Type B pancreatic cell (in vitro differentiated cells): ENCODE results near the gene TUBA4A. TPM values are rescaled to one million over a fixed set of nuclear protein-coding genes. Genes with fewer than 3 reads are reported as not detected.
A peak's percentile ranks its signal among the peaks of the same experiment; 100 is the strongest.

ENCODE experiments used
- DNase-seq: peaks from one replicate; pipeline ENCODE4 v3.0.0; 2021; ENCODE audit warnings: mixed read lengths; ENCODE audit not compliant: unreplicated experiment; ENCODE audit errors: extremely low spot score
- H3K27ac Mint-ChIP-seq: 2 replicates; pipeline ENCODE4 v1.8.0; 2021; ENCODE audit warnings: mild to moderate bottlenecking, mixed read lengths
- H3K27me3 Mint-ChIP-seq: 2 replicates; pipeline ENCODE4 v1.8.0; 2021; ENCODE audit warnings: mixed read lengths
- H3K36me3 Mint-ChIP-seq: 2 replicates; pipeline ENCODE4 v1.8.0; 2021; ENCODE audit warnings: mixed read lengths
- H3K4me1 Mint-ChIP-seq: one replicate; pipeline ENCODE4 v1.8.0; 2021; ENCODE audit warnings: mixed read lengths; ENCODE audit not compliant: unreplicated experiment
- H3K4me3 Mint-ChIP-seq: 2 replicates; pipeline ENCODE4 v1.8.0; 2021; ENCODE audit warnings: mild to moderate bottlenecking, mixed read lengths
- H3K9me3 Mint-ChIP-seq: 2 replicates; pipeline ENCODE4 v1.8.0; 2021; ENCODE audit warnings: mixed read lengths
- total RNA-seq: library from RNA; stranded (reverse); gene quantifications from 2 replicates; pipeline ENCODE4 v1.2.1, GENCODE V29; 2021; ENCODE audit warnings: low replicate concordance
- TF ChIP-seq, protein P1 (sequence below): fragments of 200-600 bp; sonication (generic); conservative IDR thresholded peaks from 2 replicates; pipeline ENCODE4 v1.5.0; 2021; ENCODE audit warnings: antibody characterized with exemption, mild to moderate bottlenecking

Gene TUBA4A
- total RNA-seq, 1 donor from 2014 or later = 25.4 TPM

DNA sequence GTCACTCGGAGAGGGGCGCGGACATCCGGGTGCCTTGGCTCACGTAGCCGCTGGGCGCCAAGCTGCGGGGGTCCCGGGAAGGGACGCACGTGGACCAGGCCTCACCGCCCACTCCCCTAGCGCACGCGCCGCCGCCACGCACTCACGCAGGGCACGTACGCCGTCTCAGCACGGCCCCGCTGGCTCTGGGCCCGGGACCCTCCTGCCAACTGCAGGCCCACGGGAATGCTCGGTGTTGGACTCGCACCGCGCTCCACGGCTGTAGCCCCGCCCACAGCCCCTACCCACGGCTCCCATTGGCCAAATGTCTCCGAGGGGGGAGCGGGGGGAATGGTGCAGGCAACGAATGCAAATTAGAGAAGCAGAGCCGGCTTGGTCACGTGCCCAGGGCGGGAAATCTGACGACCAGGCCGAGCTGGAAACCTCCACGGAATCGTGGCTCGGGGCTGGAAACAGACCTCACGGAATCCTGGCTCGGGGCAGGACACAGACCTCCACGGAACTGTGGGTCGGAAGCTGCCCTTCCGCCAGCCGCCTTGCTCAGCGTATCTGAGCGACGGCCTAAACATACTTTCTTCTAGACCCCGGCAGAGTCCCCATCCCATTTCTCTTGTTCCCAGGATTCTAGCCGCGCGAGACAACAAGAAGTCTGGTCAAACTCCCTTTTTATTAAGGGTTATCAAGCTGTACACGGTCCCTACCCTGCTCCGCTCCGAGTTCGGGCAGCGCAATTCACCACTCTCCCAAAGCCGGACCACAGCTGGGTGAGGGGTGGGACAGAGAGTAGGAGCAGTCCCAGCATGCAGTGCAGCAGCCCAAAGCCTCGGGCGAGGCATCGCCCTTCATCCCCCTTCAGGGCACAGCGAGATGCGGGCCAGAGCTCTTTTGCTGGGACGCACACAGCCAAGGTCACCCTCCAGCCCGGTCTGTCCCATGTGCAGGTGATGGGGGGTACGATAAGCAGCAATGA lies 34.7 kb downstream of the TUBA4A start, which contains the start of gene ABCB6:
TSS of gene ABCB6 (minus strand) at position 227 of the 970 bp plus-strand sequence. CDS start 285 bp downstream, outside the sequence.
- TF ChIP-seq, protein P1, sequence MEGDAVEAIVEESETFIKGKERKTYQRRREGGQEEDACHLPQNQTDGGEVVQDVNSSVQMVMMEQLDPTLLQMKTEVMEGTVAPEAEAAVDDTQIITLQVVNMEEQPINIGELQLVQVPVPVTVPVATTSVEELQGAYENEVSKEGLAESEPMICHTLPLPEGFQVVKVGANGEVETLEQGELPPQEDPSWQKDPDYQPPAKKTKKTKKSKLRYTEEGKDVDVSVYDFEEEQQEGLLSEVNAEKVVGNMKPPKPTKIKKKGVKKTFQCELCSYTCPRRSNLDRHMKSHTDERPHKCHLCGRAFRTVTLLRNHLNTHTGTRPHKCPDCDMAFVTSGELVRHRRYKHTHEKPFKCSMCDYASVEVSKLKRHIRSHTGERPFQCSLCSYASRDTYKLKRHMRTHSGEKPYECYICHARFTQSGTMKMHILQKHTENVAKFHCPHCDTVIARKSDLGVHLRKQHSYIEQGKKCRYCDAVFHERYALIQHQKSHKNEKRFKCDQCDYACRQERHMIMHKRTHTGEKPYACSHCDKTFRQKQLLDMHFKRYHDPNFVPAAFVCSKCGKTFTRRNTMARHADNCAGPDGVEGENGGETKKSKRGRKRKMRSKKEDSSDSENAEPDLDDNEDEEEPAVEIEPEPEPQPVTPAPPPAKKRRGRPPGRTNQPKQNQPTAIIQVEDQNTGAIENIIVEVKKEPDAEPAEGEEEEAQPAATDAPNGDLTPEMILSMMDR = no peak
- Mint-ChIP-seq H3K27ac (peak within 1 kb of the TSS; percentile 99), H3K36me3 (peaks cover 8% of the 10 kb centered on the region), H3K9me3 (no peaks in the 10 kb centered on the region), H3K4me1 (peaks cover 18% of the 10 kb centered on the region), H3K27me3 (no peaks in the 10 kb centered on the region), H3K4me3 (peak within 1 kb of the TSS; percentile 95)
- DNase-seq = peak; percentile 94

DNA sequence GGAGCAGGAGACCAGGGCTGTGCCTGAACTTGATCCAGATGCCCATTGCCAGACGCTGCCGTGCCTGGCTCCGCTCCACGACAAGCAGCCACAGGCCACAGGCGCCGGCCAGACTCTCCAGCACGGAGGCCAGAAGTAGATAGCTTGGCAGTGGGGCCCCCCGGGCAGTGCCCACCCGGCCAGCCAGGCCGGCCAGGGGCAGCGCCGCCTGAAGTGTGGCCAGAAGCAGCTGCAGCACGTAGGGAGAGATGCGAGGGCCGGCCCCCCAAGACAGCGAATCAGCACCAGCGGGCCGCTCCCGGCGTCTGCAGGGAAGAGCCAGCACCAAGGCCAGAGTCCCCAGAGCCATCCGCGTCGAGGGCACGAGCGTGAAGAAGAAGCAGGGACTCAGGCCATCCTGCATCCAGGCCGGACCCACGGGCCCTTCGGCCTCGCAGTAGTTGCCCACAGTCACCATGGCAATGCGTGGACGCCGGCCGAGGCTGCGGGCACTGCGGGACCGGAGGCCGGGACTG lies 35.4 kb downstream of the TUBA4A start:
- peaks cover 8% of the 10 kb centered on the region for H3K36me3 Mint-ChIP-seq
- H3K4me3 Mint-ChIP-seq = peak overlapping the region; percentile 95

DNA sequence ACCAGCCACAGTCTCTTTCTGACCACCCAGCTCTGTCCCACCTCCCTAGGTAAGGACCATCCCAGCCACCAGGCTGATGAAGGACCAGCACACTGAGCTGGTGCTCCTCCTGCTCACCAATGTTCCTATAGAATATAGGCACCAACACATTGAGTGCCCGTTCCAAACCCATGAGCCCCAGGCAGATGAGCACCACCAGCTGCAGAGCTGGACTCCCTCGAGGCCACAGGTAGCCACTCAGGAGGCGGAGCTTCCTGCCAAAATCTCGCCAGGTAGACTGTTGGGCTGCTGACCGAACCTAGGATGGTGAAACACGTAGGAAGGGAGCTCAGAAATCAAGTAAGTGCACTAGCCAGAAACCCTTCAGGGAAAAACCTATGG lies 37.2 kb downstream of the TUBA4A start:
- TF ChIP-seq, protein P1 = no peak
- Mint-ChIP-seq H3K4me3 (peak overlapping the region; percentile 67), H3K27ac (peak overlapping the region; percentile 52), H3K27me3 (no peaks in the 10 kb centered on the region), H3K4me1 (peaks cover 18% of the 10 kb centered on the region), H3K36me3 (peaks cover 7% of the 10 kb centered on the region), H3K9me3 (no peaks in the 10 kb centered on the region)
- DNase-seq = no peak

More for the DNA sequence above, 35.4 kb downstream of the TUBA4A start:
- Mint-ChIP-seq H3K9me3 (no peaks in the 10 kb centered on the region), H3K27ac (peak overlapping the region; percentile 99), H3K27me3 (no peaks in the 10 kb centered on the region), H3K4me1 (peaks cover 18% of the 10 kb centered on the region)
- TF ChIP-seq, protein P1 = no peak
- peak; percentile 78 for DNase-seq

DNA sequence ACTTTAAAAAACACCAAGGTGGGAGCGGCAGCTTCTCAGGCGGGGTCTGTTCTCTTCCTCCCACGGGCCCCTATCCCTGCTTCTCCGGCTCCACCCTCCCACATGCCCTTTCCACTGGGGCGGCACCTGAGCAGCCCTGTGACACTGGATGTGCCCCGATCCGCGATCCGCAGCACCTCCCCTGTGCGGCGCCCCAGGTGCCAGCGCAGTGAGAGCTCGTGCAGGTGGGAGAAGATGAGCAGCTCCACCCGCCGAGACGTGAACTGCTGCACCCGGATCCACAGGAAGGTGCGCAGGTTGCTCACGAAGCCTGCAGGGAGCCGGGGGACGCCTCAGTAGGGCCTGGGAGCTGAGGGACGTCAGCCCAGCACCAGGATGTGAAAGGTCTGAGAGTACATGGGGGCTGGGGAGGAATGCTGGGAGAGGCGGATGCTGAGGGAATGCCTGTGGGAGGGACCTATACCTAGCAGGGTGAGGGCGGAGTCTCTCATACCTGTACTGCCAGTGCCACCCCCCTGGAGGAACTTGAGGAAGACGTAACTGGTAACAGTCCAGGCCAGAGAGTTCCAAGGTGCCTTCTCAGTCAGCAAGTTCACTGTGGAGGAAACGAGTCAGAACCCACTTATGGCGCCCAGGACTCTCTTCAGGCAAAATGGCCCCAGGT lies 37.7 kb downstream of the TUBA4A start:
- Mint-ChIP-seq H3K4me1 (peaks cover 18% of the 10 kb centered on the region), H3K27me3 (no peaks in the 10 kb centered on the region), H3K9me3 (no peaks in the 10 kb centered on the region), H3K27ac (peak overlapping the region; percentile 52), H3K4me3 (peak overlapping the region; percentile 22), H3K36me3 (peaks cover 3% of the 10 kb centered on the region)
- TF ChIP-seq, protein P1 = no peak
- DNase-seq = no peak

DNA sequence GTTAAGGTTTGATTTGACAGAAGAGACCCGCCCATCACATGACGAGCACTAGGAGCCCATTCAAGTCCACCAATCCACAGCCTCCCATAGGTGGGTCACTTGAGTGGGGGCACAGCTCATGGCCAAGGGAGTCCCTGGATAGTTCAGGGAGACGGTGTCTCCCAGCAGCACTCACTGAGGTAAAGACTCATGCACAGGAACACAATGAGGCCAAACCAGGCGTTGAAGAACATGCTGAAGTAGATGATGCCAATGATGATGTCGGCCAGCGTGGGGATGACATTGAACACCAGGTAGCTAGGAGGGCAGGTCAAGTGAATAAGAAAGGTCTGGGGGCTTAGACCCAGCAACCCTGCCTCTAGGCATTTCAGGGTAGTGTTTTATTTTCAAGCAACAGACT lies 38.9 kb downstream of the TUBA4A start:
- Mint-ChIP-seq H3K4me1 (peaks cover 18% of the 10 kb centered on the region), H3K4me3 (no peak overlapping the region), H3K36me3 (peaks cover 3% of the 10 kb centered on the region), H3K9me3 (no peaks in the 10 kb centered on the region), H3K27me3 (no peaks in the 10 kb centered on the region), H3K27ac (no peak overlapping the region)
- TF ChIP-seq, protein P1 = no peak
- no peak for DNase-seq
